LNCAP (cell line): ENCODE data around the gene HOMER2.

Experiments
- TF ChIP-seq, protein P1 (sequence below): fragments of 450-650 bp; IDR thresholded peaks from 2 replicates; pipeline ENCODE4 v1.5.1; 2017; ENCODE audit warnings: mild to moderate bottlenecking

The HOMER2 gene

DNA sequence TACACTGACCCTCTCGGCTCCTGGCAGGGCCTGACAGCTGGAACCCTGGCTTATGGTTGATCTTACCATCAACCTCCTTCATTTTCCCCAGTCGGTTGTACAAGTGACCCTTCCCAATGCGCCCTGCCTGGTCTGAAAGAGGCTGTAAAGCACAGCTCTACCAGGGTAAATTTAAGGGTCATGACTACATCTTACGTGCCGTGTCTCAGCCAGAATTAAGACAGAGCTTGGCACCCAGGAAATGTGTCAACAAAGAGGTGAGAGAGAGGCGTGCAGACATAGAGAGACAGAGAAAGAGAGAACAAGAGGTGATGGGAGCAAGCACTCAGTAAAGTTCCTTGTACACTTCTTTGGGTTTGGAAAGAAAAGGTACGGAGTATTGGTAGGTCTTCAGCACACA lies 28.8 kb downstream of the HOMER2 start:
- TF ChIP-seq, protein P1, sequence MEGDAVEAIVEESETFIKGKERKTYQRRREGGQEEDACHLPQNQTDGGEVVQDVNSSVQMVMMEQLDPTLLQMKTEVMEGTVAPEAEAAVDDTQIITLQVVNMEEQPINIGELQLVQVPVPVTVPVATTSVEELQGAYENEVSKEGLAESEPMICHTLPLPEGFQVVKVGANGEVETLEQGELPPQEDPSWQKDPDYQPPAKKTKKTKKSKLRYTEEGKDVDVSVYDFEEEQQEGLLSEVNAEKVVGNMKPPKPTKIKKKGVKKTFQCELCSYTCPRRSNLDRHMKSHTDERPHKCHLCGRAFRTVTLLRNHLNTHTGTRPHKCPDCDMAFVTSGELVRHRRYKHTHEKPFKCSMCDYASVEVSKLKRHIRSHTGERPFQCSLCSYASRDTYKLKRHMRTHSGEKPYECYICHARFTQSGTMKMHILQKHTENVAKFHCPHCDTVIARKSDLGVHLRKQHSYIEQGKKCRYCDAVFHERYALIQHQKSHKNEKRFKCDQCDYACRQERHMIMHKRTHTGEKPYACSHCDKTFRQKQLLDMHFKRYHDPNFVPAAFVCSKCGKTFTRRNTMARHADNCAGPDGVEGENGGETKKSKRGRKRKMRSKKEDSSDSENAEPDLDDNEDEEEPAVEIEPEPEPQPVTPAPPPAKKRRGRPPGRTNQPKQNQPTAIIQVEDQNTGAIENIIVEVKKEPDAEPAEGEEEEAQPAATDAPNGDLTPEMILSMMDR = no peak

DNA sequence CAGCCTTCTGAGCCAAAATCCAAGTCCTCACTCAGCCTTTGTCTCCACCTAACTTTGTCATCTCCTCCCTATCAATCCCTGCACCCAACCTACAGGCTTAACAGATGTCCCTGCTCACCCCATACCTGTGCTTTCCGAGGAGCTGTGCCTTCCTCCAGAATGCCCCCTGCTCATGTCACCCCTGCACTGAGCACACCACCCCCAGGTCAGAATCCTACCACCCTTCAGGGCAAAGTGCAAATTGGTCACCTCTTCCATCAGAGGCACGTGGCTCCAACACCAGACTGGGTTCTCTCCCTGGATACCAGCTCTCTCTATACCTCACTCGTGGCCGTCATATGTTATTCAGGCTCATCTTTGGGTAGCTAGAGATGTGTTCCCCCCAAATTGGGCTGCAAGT lies 29.8 kb downstream of the HOMER2 start:
- TF ChIP-seq, protein P1 = no peak

GRCh38 chr15:82921939-82922338 lies 30.6 kb downstream of the HOMER2 start:
- TF ChIP-seq, protein P1 = no peak

DNA sequence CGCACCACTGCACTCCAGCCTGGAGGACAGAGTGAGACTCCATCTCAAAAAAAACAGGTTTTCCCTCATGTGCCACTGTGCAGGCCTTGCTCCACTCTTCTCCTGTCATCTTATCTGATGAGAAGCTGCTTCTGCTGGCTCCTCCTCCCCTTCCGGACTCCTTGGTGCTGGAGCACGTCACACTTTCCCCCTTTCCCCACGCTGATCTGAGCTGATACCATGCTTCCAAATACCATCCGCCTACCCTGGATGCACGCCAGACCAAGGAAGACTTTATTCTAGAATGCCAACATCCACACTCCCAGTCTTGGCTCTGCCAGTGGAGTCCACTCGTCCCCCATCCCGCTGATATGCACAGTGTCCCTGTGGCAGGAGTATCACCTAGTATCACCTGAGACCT lies 31.3 kb downstream of the HOMER2 start:
- TF ChIP-seq, protein P1 = no peak

DNA sequence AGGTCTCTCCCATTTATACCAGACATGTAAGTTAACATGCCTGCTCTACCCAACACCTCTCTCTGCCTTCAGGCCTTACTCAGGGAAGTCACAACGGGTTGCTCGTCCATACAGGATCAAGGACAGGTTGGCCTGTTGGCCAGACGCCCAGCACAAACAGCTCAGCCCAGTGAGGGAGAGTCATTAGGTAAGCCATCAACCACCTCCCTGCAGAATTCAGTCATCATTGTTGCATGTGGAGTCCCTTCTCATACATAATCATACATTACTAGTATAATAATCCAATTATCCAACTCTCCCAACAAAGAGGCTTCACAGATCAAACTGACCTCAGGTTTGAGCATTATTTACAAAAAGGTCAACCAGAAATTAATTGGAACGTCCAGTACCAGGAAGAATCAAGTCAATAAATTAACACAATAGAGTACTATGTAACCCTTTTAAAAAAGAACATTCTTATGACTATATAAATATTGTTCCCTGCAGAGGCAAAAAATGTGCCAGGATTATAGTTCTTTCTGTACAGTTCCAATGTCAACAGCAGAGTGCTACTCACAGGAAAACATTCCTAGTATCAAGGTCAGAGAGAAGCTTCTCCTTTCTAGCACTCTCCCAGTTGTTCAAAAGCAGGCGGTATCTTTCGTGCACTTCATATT lies 33.2 kb downstream of the HOMER2 start:
- TF ChIP-seq, protein P1 = no peak

- TF ChIP-seq, protein P1 = no peak
These were observed 33.8 kb downstream of the HOMER2 start for GRCh38 chr15:82918607-82919230.

- TF ChIP-seq, protein P1 = no peak
These were observed 34.4 kb downstream of the HOMER2 start for GRCh38 chr15:82918162-82918561.

DNA sequence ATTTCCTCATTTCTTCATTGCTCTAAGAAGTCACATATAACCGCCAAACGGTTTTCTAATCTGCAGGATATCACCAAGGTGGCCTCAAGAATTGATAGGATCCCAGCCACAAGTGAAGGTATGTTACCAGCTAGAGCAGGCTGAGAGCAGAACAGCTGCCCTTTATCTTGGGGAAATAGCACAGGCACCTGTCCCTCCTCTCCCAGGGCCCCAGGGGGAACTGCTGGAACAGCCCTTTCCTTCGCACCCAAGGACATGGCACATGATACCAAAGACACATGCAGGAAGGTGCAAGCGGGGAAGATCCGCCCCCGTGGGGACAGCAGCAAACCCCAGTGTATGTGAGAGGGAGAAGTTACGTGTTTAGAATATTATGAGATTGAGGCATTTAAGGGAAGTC lies 35.3 kb downstream of the HOMER2 start:
- TF ChIP-seq, protein P1 = no peak
